ENCODE data around the gene MTSS2.

The MTSS2 gene

GRCh38 chr16:70664325-70665112 lies 21.3 kb downstream of the MTSS2 start:
- Histone ChIP-seq H3K27ac (ENCODE audit: low read length) (no peak overlapping the region), H3K9me3 (ENCODE audit: control insufficient read depth in 2 of 2, low read length in 2 of 2) (no peaks in the 10 kb centered on the region), H3K9ac (ENCODE audit: low read length in 2 of 2) (no peak overlapping the region), H3K27me3 (ENCODE audit: control insufficient read depth in 1 of 2, insufficient read depth in 2 of 2, low read length in 2 of 2) (no peaks in the 10 kb centered on the region), H3K4me3 (ENCODE audit: low read length in 2 of 2) (no peak overlapping the region), H3K36me3 (ENCODE audit: control insufficient read depth in 2 of 2, insufficient read depth in 2 of 2, low read length in 2 of 2) (peaks cover 39 to 48% of the 10 kb centered on the region in 2 donors), H3K4me1 (ENCODE audit: control insufficient read depth, insufficient read depth, low read length) (peaks cover 26% of the 10 kb centered on the region)

GRCh38 chr16:70663524-70664324 lies 22.1 kb downstream of the MTSS2 start:
- no peaks in the 10 kb centered on the region for H3K27me3 ChIP-seq (ENCODE audit: control insufficient read depth in 1 of 2, insufficient read depth in 2 of 2, low read length in 2 of 2)
- H3K27ac ChIP-seq (ENCODE audit: low read length) = peak overlapping the region; percentile 18
- no peak overlapping the region for H3K4me3 ChIP-seq (ENCODE audit: low read length in 2 of 2)
- H3K9me3 ChIP-seq (ENCODE audit: control insufficient read depth in 2 of 2, low read length in 2 of 2) = no peaks in the 10 kb centered on the region
- peaks cover 31 to 42% of the 10 kb centered on the region in 2 donors for H3K36me3 ChIP-seq (ENCODE audit: control insufficient read depth in 2 of 2, insufficient read depth in 2 of 2, low read length in 2 of 2)
- H3K4me1 ChIP-seq (ENCODE audit: control insufficient read depth, insufficient read depth, low read length) = peaks cover 26% of the 10 kb centered on the region
- no peak overlapping the region for H3K9ac ChIP-seq (ENCODE audit: low read length in 2 of 2)

- no peak overlapping the region for H3K9ac ChIP-seq (ENCODE audit: low read length in 2 of 2)
- H3K27ac ChIP-seq (ENCODE audit: low read length) = peak overlapping the region; percentile 58
- peaks cover 24% of the 10 kb centered on the region for H3K4me1 ChIP-seq (ENCODE audit: control insufficient read depth, insufficient read depth, low read length)
- H3K36me3 ChIP-seq (ENCODE audit: control insufficient read depth in 2 of 2, insufficient read depth in 2 of 2, low read length in 2 of 2) = peaks cover 28 to 37% of the 10 kb centered on the region in 2 donors
- H3K9me3 ChIP-seq (ENCODE audit: control insufficient read depth in 2 of 2, low read length in 2 of 2) = no peaks in the 10 kb centered on the region
- H3K27me3 ChIP-seq (ENCODE audit: control insufficient read depth in 1 of 2, insufficient read depth in 2 of 2, low read length in 2 of 2) = no peaks in the 10 kb centered on the region
- H3K4me3 ChIP-seq (ENCODE audit: low read length in 2 of 2) = no peak overlapping the region
These were observed 22.8 kb downstream of the MTSS2 start for GRCh38 chr16:70662991-70663523.

- Histone ChIP-seq H3K4me3 (ENCODE audit: low read length in 2 of 2) (no peak overlapping the region), H3K36me3 (ENCODE audit: control insufficient read depth in 2 of 2, insufficient read depth in 2 of 2, low read length in 2 of 2) (peaks cover 28 to 34% of the 10 kb centered on the region in 2 donors), H3K9ac (ENCODE audit: low read length in 2 of 2) (peak overlapping the region in 1 of 2 donors; percentile 13), H3K9me3 (ENCODE audit: control insufficient read depth in 2 of 2, low read length in 2 of 2) (no peaks in the 10 kb centered on the region), H3K4me1 (ENCODE audit: control insufficient read depth, insufficient read depth, low read length) (peaks cover 24% of the 10 kb centered on the region), H3K27ac (ENCODE audit: low read length) (peak overlapping the region; percentile 58), H3K27me3 (ENCODE audit: control insufficient read depth in 1 of 2, insufficient read depth in 2 of 2, low read length in 2 of 2) (no peaks in the 10 kb centered on the region)
These were observed 23.8 kb downstream of the MTSS2 start for GRCh38 chr16:70661918-70662641.

DNA sequence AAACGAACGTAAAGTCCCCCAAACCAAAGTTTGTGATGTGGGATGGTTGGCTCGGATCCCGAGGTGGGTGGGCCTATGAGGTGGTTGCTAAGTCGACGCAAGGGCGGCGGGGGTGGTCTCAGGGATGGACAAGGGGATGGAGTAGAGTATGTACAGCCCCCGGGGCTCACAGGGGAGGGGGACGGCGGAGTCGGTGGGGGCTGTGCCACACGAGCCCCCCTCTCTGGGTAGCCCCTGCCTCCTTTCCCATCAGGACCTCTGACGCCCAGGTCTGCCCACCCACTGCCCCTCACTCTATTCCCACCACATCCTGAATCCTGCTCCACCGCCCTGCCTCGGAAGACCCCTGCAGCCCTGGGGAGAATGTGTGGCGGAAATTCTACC lies 24.3 kb downstream of the MTSS2 start:
- Histone ChIP-seq H3K9ac (ENCODE audit: low read length in 2 of 2) (no peak overlapping the region), H3K36me3 (ENCODE audit: control insufficient read depth in 2 of 2, insufficient read depth in 2 of 2, low read length in 2 of 2) (peaks cover 23 to 29% of the 10 kb centered on the region in 2 donors), H3K27me3 (ENCODE audit: control insufficient read depth in 1 of 2, insufficient read depth in 2 of 2, low read length in 2 of 2) (no peaks in the 10 kb centered on the region), H3K4me3 (ENCODE audit: low read length in 2 of 2) (no peak overlapping the region), H3K9me3 (ENCODE audit: control insufficient read depth in 2 of 2, low read length in 2 of 2) (no peaks in the 10 kb centered on the region), H3K4me1 (ENCODE audit: control insufficient read depth, insufficient read depth, low read length) (peaks cover 24% of the 10 kb centered on the region), H3K27ac (ENCODE audit: low read length) (peak overlapping the region; percentile 58)

DNA sequence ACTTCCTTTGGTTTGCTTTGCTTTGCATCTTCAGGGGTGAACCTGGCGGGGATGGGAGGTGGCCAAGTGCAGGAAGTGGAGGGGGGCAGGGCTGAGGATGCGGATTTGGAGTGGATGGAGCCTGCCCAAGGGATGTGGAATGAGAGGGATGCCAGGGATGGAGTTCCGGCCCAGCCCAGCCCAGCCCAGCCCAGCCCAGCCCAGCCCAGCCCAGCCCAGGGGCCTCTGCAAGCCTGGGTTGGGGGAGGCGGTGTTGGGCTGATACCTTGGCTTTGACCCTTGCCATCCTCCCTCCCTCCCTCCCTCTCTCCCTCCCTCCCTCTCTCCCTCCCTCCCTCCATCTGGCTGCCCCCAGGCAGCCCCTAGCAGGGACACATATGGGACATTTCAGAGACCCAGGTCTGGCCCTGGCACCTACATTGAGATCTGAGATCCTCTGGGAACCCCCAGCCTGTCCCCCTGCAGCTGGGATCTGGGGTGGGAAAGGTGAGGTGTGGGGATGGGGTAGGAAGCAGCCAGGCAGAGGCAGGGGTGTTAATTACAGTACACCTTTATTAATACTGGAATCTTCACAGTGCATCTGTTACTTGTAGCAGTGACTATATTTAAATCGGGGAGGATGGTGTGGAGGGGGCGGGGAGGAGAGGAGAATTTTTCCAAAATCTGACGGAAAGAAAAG lies 25.0 kb downstream of the MTSS2 start:
- Histone ChIP-seq H3K9me3 (ENCODE audit: control insufficient read depth in 2 of 2, low read length in 2 of 2) (no peaks in the 10 kb centered on the region), H3K4me3 (ENCODE audit: low read length in 2 of 2) (no peak overlapping the region), H3K27ac (ENCODE audit: low read length) (no peak overlapping the region), H3K36me3 (ENCODE audit: control insufficient read depth in 2 of 2, insufficient read depth in 2 of 2, low read length in 2 of 2) (peaks cover 16 to 22% of the 10 kb centered on the region in 2 donors), H3K27me3 (ENCODE audit: control insufficient read depth in 1 of 2, insufficient read depth in 2 of 2, low read length in 2 of 2) (no peaks in the 10 kb centered on the region), H3K4me1 (ENCODE audit: control insufficient read depth, insufficient read depth, low read length) (peaks cover 24% of the 10 kb centered on the region), H3K9ac (ENCODE audit: low read length in 2 of 2) (no peak overlapping the region)

DNA sequence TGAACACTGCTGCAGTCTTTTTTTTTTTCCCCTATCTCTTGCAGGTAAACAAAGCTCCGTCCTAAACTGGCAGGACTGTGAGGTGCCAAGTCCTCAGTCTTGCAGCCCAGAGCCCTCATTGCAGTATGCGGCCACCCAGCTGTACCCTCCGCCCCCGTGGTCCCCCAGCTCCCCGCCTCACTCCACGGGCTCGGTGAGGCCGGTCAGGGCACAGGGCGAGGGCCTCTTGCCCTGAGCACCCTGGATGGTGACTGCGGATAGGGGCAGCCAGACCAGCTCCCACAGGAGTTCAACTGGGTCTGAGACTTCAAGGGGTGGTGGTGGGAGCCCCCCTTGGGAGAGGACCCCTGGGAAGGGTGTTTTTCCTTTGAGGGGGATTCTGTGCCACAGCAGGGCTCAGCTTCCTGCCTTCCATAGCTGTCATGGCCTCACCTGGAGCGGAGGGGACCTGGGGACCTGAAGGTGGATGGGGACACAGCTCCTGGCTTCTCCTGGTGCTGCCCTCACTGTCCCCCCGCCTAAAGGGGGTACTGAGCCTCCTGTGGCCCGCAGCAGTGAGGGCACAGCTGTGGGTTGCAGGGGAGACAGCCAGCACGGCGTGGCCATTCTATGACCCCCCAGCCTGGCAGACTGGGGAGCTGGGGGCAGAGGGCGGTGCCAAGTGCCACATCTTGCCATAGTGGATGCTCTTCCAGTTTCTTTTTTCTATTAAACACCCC lies 25.7 kb downstream of the MTSS2 start:
- Histone ChIP-seq H3K4me1 (ENCODE audit: control insufficient read depth, insufficient read depth, low read length) (peaks cover 24% of the 10 kb centered on the region), H3K9ac (ENCODE audit: low read length in 2 of 2) (no peak overlapping the region), H3K27me3 (ENCODE audit: control insufficient read depth in 1 of 2, insufficient read depth in 2 of 2, low read length in 2 of 2) (no peaks in the 10 kb centered on the region), H3K9me3 (ENCODE audit: control insufficient read depth in 2 of 2, low read length in 2 of 2) (no peaks in the 10 kb centered on the region), H3K27ac (ENCODE audit: low read length) (no peak overlapping the region), H3K36me3 (ENCODE audit: control insufficient read depth in 2 of 2, insufficient read depth in 2 of 2, low read length in 2 of 2) (peaks cover 9 to 15% of the 10 kb centered on the region in 2 donors), H3K4me3 (ENCODE audit: low read length in 2 of 2) (no peak overlapping the region)

DNA sequence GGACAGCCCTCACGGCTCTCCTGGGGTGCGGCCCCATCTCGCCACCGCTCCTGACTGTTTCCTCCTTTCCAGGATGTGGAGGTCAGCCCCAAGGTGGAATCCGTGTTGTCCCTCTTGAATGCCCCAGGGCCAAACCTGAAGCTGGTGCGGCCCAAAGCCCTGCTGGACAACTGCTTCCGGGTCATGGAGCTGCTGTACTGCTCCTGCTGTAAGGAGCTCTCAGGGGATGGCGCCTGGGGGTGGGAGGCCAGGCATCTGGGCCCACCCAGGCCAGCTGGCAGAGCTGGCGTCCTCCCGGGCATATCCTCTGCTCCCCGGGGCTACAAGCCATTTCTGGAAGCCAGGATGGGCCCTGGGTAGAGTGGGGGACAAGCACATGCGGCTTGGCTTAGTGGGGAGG lies 26.3 kb downstream of the MTSS2 start:
- Histone ChIP-seq H3K9ac (ENCODE audit: low read length in 2 of 2) (no peak overlapping the region), H3K36me3 (ENCODE audit: control insufficient read depth in 2 of 2, insufficient read depth in 2 of 2, low read length in 2 of 2) (peaks cover 6 to 9% of the 10 kb centered on the region in 2 donors), H3K4me3 (ENCODE audit: low read length in 2 of 2) (no peak overlapping the region), H3K9me3 (ENCODE audit: control insufficient read depth in 2 of 2, low read length in 2 of 2) (no peaks in the 10 kb centered on the region), H3K4me1 (ENCODE audit: control insufficient read depth, insufficient read depth, low read length) (peaks cover 24% of the 10 kb centered on the region), H3K27ac (ENCODE audit: low read length) (no peak overlapping the region), H3K27me3 (ENCODE audit: control insufficient read depth in 1 of 2, insufficient read depth in 2 of 2, low read length in 2 of 2) (no peaks in the 10 kb centered on the region)

DNA sequence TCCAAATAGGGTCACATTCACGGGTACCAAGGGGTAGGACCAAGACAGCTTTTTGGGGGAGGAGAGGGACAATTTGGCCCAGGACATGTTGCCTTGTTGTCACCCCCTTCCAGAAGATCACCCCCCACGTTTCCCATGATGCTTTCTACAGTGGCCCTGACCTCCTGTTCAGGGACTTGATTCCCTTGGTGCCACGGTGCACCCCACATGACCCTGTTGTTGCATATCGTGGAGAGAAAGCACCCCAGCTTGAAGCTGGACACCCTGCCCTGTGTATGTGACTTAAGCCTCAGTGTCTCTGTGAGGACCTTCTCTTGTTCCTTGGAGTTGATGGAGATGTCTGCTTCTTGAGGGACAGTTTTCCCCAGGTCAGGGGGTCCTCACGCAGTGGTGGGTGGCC lies 26.9 kb downstream of the MTSS2 start:
- Histone ChIP-seq H3K27ac (ENCODE audit: low read length) (no peak overlapping the region), H3K9me3 (ENCODE audit: control insufficient read depth in 2 of 2, low read length in 2 of 2) (no peaks in the 10 kb centered on the region), H3K4me3 (ENCODE audit: low read length in 2 of 2) (no peak overlapping the region), H3K27me3 (ENCODE audit: control insufficient read depth in 1 of 2, insufficient read depth in 2 of 2, low read length in 2 of 2) (no peaks in the 10 kb centered on the region), H3K9ac (ENCODE audit: low read length in 2 of 2) (no peak overlapping the region), H3K36me3 (ENCODE audit: control insufficient read depth in 2 of 2, insufficient read depth in 2 of 2, low read length in 2 of 2) (peaks cover 4 to 6% of the 10 kb centered on the region in 2 donors), H3K4me1 (ENCODE audit: control insufficient read depth, insufficient read depth, low read length) (peaks cover 31% of the 10 kb centered on the region)
